Colonic mucosa (tissue), 4 donors: ENCODE results near the gene KRT222. TPM values are rescaled to one million over a fixed set of nuclear protein-coding genes. Genes with fewer than 3 reads are reported as not detected.

Source experiments
- DNase-seq: peaks from one replicate; pipeline ENCODE4 v3.0.0-alpha.2; 2020
- H3K27ac ChIP-seq: fragments of 200-600 bp; one replicate; pipeline ENCODE4 v1.8.0; 2021
- H3K27me3 ChIP-seq: fragments of 200-600 bp; one replicate; pipeline ENCODE4 v1.8.0; 2021
- H3K36me3 ChIP-seq: fragments of 200-600 bp; one replicate; pipeline ENCODE4 v1.8.0; 2021
- H3K4me1 ChIP-seq: fragments of 200-600 bp; one replicate; pipeline ENCODE4 v1.8.0; 2021; ENCODE audit warnings: mild to moderate bottlenecking
- H3K4me3 ChIP-seq: fragments of 200-600 bp; one replicate; pipeline ENCODE4 v1.8.0; 2021
- H3K9ac ChIP-seq, 2 donors: one replicate each; pipeline ENCODE4 v1.7.0; 2013; ENCODE audit warnings: control low read depth in 2 of 2, low read depth in 2 of 2, low read length in 2 of 2
- H3K9me3 ChIP-seq: fragments of 200-600 bp; one replicate; pipeline ENCODE4 v1.8.0; 2021
- CTCF ChIP-seq: fragments of 200-600 bp; IDR thresholded peaks from one replicate; pipeline ENCODE4 v1.8.0; 2022; ENCODE audit warnings: antibody characterized with exemption, mild to moderate bottlenecking
- intact Hi-C: fragments of 100-400 bp; cut with DNase I; formaldehyde crosslinking; loops from one replicate; pipeline ENCODE4 v1.14.1; 2022
- total RNA-seq, 2 donors: library from RNA; stranded (reverse); fragmentation: NEBNext Ultra II Directional in 1 of 2; extraction: Animal tissue kit (Norgen Biotek cat#: 25700) in 1 of 2; gene quantifications; one replicate each; pipeline ENCODE4 v1.2.1, GENCODE V29; 2021
- donor health status: healthy.
- donor health status: DM: no; HTN: no; CAD: no.
- donor health status: DM: no; HTN: no; CAD: no.

Gene KRT222
- total RNA-seq, 2 donors from 2014 or later = 0.69 TPM; not detected in 1

DNA sequence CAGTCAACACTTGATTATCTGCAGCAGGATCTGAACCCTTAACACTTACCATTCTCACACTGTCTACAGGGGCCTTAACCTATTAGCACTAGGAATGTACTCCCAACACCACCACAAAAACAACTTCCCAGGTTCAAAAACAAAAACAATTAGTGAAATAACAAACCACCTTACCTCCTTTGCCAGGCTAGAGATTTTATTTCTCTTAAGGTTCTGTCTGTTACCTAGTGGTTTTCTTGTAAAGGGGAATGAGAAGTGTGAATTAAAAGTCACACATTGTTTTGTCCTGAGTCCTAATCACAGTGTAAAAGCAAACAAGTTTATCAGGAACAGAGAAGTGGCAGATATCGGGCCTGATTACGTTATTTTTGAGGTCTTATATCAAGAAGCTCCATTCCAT is 27.0 kb downstream of the KRT222 start:
- Histone ChIP-seq H3K4me1 (no peaks in the 10 kb centered on the region), H3K9ac (no peak overlapping the region), H3K27me3 (no peaks in the 10 kb centered on the region), H3K27ac (no peak overlapping the region), H3K36me3 (peaks cover 21% of the 10 kb centered on the region), H3K4me3 (no peak overlapping the region), H3K9me3 (no peaks in the 10 kb centered on the region)
- no peak for DNase-seq
- intact Hi-C loops = no loop called here
- no peak for TF ChIP-seq CTCF

GRCh38 chr17:40633871-40634270 is 31.1 kb downstream of the KRT222 start:
- intact Hi-C loops = no loop called here

DNA sequence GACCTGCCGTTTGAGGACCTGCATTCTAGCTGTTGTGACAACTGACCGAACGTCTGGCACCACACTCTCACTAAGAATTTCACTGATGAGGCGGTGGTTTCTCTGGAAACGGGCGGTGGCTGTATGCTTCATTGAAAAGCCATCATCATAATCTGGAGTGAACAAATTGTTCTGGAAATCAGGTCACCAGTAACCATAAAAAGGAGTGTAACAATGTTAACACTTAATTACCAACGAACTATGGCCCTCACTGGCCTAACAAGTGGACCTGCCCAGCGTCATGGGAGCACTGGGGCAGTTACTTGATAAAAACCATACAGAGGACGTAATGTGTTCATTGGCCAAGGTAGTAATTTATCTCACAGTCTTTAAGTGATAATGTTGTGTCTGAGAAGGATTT is 32.8 kb downstream of the KRT222 start:
- Histone ChIP-seq H3K36me3 (peaks cover 21% of the 10 kb centered on the region), H3K4me3 (no peak overlapping the region), H3K9me3 (no peaks in the 10 kb centered on the region), H3K9ac (no peak overlapping the region), H3K27me3 (no peaks in the 10 kb centered on the region), H3K27ac (no peak overlapping the region), H3K4me1 (no peaks in the 10 kb centered on the region)
- intact Hi-C loops = no loop called here
- no peak for TF ChIP-seq CTCF
- no peak for DNase-seq

More at GRCh38 chr17:40633871-40634270, 31.1 kb downstream of the KRT222 start:
- H3K27me3 ChIP-seq = no peaks in the 10 kb centered on the region
- no peak overlapping the region for H3K9ac ChIP-seq
- DNase-seq = no peak
- no peaks in the 10 kb centered on the region for H3K9me3 ChIP-seq
- no peak overlapping the region for H3K27ac ChIP-seq
- H3K4me1 ChIP-seq = no peaks in the 10 kb centered on the region
- H3K4me3 ChIP-seq = no peak overlapping the region
- peaks cover 21% of the 10 kb centered on the region for H3K36me3 ChIP-seq
- no peak for TF ChIP-seq CTCF

GRCh38 chr17:40629842-40630241 is 35.1 kb downstream of the KRT222 start:
- Histone ChIP-seq H3K36me3 (peaks cover 9% of the 10 kb centered on the region), H3K27me3 (no peaks in the 10 kb centered on the region), H3K4me3 (no peak overlapping the region), H3K27ac (no peak overlapping the region), H3K9ac (no peak overlapping the region), H3K4me1 (no peaks in the 10 kb centered on the region), H3K9me3 (no peaks in the 10 kb centered on the region)
- no peak for TF ChIP-seq CTCF
- intact Hi-C loops = loop anchor here (10.0 kb wide), 1 partner anchor 95 kb away; no protein-coding TSS in a partner anchor
- no peak for DNase-seq

DNA sequence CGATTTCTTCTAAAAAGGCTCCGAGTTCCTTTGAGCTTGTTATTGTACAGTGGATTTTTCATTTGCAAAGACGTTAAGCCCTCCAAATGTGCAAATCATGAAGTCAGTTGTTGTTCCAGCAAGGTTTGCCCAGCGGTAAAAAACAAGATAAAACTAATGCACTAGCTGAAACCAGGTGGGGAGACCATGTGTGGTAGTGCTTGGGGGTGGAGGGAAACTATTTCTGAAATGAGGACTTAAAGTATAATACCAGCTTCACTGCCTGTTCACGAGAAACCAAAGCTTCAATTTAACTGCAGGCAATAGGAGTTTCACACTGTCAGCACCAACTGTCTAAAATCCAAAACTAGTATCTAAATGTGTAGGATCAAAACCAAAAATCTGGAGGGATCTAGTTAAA is 39.7 kb downstream of the KRT222 start:
- H3K36me3 ChIP-seq = no peaks in the 10 kb centered on the region
- no peak overlapping the region for H3K9ac ChIP-seq
- TF ChIP-seq CTCF = no peak
- H3K9me3 ChIP-seq = no peaks in the 10 kb centered on the region
- H3K27ac ChIP-seq = no peak overlapping the region
- intact Hi-C loops = loop anchor here (10.0 kb wide), 1 partner anchor 99 kb away; no protein-coding TSS in a partner anchor
- no peaks in the 10 kb centered on the region for H3K4me1 ChIP-seq
- H3K27me3 ChIP-seq = no peaks in the 10 kb centered on the region
- DNase-seq = no peak
- no peak overlapping the region for H3K4me3 ChIP-seq
